Sigmoid colon (tissue), 7 donors: ENCODE measurements around the gene FGF10. TPM values are rescaled to one million over a fixed set of nuclear protein-coding genes. Genes with fewer than 3 reads are reported as not detected.

ENCODE experiments used
- DNase-seq: peaks from one replicate; pipeline ENCODE4 v3.0.0-alpha.2; 2019
- H3K27ac ChIP-seq, 4 donors: fragments of 200-600 bp; sonication (generic); one replicate each; pipeline ENCODE4 v1.5.1; 2016 to 2019; ENCODE audit warnings: mild to moderate bottlenecking in 1 of 4
- H3K27me3 ChIP-seq, 3 donors: fragments of 200-600 bp; sonication (generic); one replicate each; pipeline ENCODE4 v1.5.1; 2019; ENCODE audit warnings: mild to moderate bottlenecking in 1 of 3
- H3K36me3 ChIP-seq, 4 donors: fragments of 200-600 bp; sonication (generic); one replicate each; pipeline ENCODE4 v1.5.1; 2016 to 2019
- H3K4me1 ChIP-seq, 4 donors: fragments of 200-600 bp; sonication (generic); one replicate each; pipeline ENCODE4 v1.5.1; 2017 to 2019
- H3K4me3 ChIP-seq, 4 donors: fragments of 200-600 bp; sonication (generic); one replicate each; pipeline ENCODE4 v1.5.1; 2017 to 2019; ENCODE audit warnings: mild to moderate bottlenecking in 2 of 4, moderate library complexity in 1 of 4
- H3K9me3 ChIP-seq, 4 donors: fragments of 200-600 bp in 3 of 4; sonication (generic) in 3 of 4; one replicate each; pipeline versions ENCODE4 v1.5.1 to v1.6.1; 2013 to 2019
- EP300 ChIP-seq, 4 donors: sonication (generic); formaldehyde crosslinking; IDR thresholded peaks; one replicate each; pipeline ENCODE4 v1.6.1; 2017; ENCODE audit warnings: antibody characterized with exemption in 4 of 4
- POLR2A ChIP-seq, 2 donors: fragments of 450-650 bp; IDR thresholded peaks; one replicate each; pipeline ENCODE4 v1.6.1; 2016; ENCODE audit warnings: antibody characterized with exemption in 2 of 2, mild to moderate bottlenecking in 2 of 2, moderate library complexity in 2 of 2
- POLR2AphosphoS5 ChIP-seq, 4 donors: sonication (generic); formaldehyde crosslinking; IDR thresholded peaks; one replicate each; pipeline ENCODE4 v1.6.1; 2017; ENCODE audit warnings: antibody characterized with exemption in 4 of 4
- WGBS, 2 donors: extraction: QIAGEN DNeasy Blood & Tissue Kit; methylation state at CpG; one replicate each; pipeline ENCODE4 v1.1.7; 2013; 5-methylcytosine and 5-hydroxymethylcytosine counted together
- intact Hi-C: fragments of 100-400 bp; cut with DNase I; formaldehyde crosslinking; loops from one replicate; pipeline ENCODE4 v1.15.1; 2023
- polyA plus RNA-seq, 3 donors: library from polyadenylated mRNA; stranded (reverse); fragments of 200-250 nt; gene quantifications; one replicate each; pipeline ENCODE4 v1.2.3, GENCODE V29; 2013
- total RNA-seq, 4 donors: library from RNA; depleted of rRNA; stranded (reverse); fragments of >200 nt; gene quantifications; one replicate each; pipeline ENCODE4 v1.1.0, GENCODE V29; 2016
- TF ChIP-seq, protein P1 (sequence below), 4 experiments: fragments of 450-650 bp in 3 of 4; fragments of 200-600 bp in 1 of 4; IDR thresholded peaks; one replicate each; pipeline ENCODE4 v1.5.1; 2016 to 2019; ENCODE audit warnings: antibody characterized with exemption in 4 of 4, mild to moderate bottlenecking in 3 of 4, moderate library complexity in 2 of 4
- donor health status: healthy with polysubstance abuse.
- donor health status: Bipolar disorder and iron deficiency.
- donor health status: healthy.

The FGF10 gene
- total and polyA plus RNA-seq, 7 donors, result 0.92 to 44.9 (median 25.8) TPM

GRCh38 chr5:44382894-44383293, 6.3 kb downstream of the FGF10 start:
- no peak for DNase-seq
- H3K27ac ChIP-seq, result no peak overlapping the region
- no peaks in the 10 kb centered on the region for H3K36me3 ChIP-seq
- H3K9me3 ChIP-seq, result no peaks in the 10 kb centered on the region
- no peak for TF ChIP-seq POLR2AphosphoS5 (IDR thresholded peaks at IDR 0.05)
- TF ChIP-seq EP300 (IDR thresholded peaks at IDR 0.05), result no peak
- TF ChIP-seq, protein P1, sequence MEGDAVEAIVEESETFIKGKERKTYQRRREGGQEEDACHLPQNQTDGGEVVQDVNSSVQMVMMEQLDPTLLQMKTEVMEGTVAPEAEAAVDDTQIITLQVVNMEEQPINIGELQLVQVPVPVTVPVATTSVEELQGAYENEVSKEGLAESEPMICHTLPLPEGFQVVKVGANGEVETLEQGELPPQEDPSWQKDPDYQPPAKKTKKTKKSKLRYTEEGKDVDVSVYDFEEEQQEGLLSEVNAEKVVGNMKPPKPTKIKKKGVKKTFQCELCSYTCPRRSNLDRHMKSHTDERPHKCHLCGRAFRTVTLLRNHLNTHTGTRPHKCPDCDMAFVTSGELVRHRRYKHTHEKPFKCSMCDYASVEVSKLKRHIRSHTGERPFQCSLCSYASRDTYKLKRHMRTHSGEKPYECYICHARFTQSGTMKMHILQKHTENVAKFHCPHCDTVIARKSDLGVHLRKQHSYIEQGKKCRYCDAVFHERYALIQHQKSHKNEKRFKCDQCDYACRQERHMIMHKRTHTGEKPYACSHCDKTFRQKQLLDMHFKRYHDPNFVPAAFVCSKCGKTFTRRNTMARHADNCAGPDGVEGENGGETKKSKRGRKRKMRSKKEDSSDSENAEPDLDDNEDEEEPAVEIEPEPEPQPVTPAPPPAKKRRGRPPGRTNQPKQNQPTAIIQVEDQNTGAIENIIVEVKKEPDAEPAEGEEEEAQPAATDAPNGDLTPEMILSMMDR (IDR thresholded peaks at IDR 0.05), result no peak
- TF ChIP-seq POLR2A (IDR thresholded peaks at IDR 0.05), result no peak
- peaks cover 0 to 23% (median 7%) of the 10 kb centered on the region in 4 donors for H3K4me1 ChIP-seq
- H3K27me3 ChIP-seq, result no peaks in the 10 kb centered on the region
- intact Hi-C loops, result loop anchor here (2.0 to 10.0 kb wide), 2 partner anchors 26 to 48 kb away; no protein-coding TSS in a partner anchor
- H3K4me3 ChIP-seq, result no peak overlapping the region

DNA sequence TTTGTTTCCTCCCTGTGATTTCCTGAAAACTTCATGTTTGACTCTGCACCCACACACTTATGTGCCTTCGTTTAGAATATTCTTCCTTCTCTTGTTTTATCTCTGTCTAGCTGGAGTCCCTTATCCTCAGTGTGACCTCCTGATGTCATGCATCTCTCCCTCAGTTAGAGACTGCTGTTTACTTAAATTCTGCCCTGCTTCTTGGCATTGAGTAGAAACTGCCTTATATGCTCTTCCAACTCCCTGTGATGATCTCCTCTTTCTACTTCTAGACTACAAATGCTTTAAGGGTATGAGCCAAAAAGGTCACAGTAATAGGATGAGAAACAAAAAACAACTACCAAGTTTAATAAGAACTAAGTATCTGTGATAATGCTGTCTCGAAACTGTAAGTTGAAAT, 12.2 kb downstream of the FGF10 start:
- no peaks in the 10 kb centered on the region for H3K36me3 ChIP-seq
- 52 to 57% methylated on average over 2 of the region's 2 CpGs for WGBS, 2 donors
- H3K27me3 ChIP-seq, result no peaks in the 10 kb centered on the region
- no peak for TF ChIP-seq POLR2AphosphoS5 (IDR thresholded peaks at IDR 0.05)
- no peak for TF ChIP-seq EP300 (IDR thresholded peaks at IDR 0.05)
- no peak for TF ChIP-seq POLR2A (IDR thresholded peaks at IDR 0.05)
- TF ChIP-seq, protein P1 (IDR thresholded peaks at IDR 0.05), result no peak
- no peak overlapping the region for H3K4me3 ChIP-seq
- intact Hi-C loops, result no loop called here
- no peaks in the 10 kb centered on the region for H3K9me3 ChIP-seq
- no peak for DNase-seq
- H3K27ac ChIP-seq, result peak overlapping the region in 3 of 4 donors; percentile 51 to 67 (median 57)
- H3K4me1 ChIP-seq, result peaks cover 0 to 27% (median 17%) of the 10 kb centered on the region in 4 donors

DNA sequence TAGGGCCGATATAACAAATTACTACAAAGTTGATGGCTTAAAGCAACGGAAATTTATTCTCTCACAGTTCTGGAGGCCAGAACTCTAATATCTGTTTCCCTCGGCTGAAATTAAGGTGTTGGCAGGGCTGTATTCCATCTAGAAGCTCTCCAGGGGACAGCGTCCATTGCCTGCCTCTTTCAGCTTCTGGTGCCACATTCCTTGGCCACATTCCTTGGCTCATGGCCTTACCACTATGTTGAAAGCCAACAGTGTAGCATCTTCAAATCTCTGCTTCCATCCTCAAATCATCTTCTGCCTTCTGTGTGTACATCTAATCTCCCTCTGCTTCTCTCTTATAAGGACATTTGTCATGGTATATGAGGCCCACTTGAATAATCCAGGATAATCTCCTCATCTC, 17.2 kb downstream of the FGF10 start:
- WGBS, 2 donors, result 82 to 85% methylated on average over 4 of the region's 4 CpGs
- Histone ChIP-seq H3K4me3 (no peak overlapping the region), H3K9me3 (no peaks in the 10 kb centered on the region), H3K4me1 (peaks cover 0 to 38% (median 23%) of the 10 kb centered on the region in 4 donors), H3K36me3 (no peaks in the 10 kb centered on the region), H3K27me3 (no peaks in the 10 kb centered on the region), H3K27ac (peak overlapping the region in 3 of 4 donors; percentile 10 to 54 (median 36))
- intact Hi-C loops, result no loop called here
- no peak for DNase-seq
- TF ChIP-seq POLR2A (IDR thresholded peaks at IDR 0.05) (no peak), EP300 (IDR thresholded peaks at IDR 0.05) (no peak), POLR2AphosphoS5 (IDR thresholded peaks at IDR 0.05) (no peak)
- TF ChIP-seq, protein P1 (IDR thresholded peaks at IDR 0.05), result no peak

GRCh38 chr5:44367203-44367602, 22.0 kb downstream of the FGF10 start:
- DNase-seq, result no peak
- TF ChIP-seq POLR2A (IDR thresholded peaks at IDR 0.05) (no peak), POLR2AphosphoS5 (IDR thresholded peaks at IDR 0.05) (no peak), EP300 (IDR thresholded peaks at IDR 0.05) (no peak)
- TF ChIP-seq, protein P1 (IDR thresholded peaks at IDR 0.05), result no peak
- intact Hi-C loops, result no loop called here
- H3K27ac ChIP-seq, result peak overlapping the region in 3 of 4 donors; percentile 41 to 52 (median 46)
- 33 to 71% methylated on average over 1 of the region's 1 CpG for WGBS, 2 donors
- no peaks in the 10 kb centered on the region for H3K9me3 ChIP-seq
- H3K4me1 ChIP-seq, result peaks cover 0 to 41% (median 24%) of the 10 kb centered on the region in 4 donors
- H3K4me3 ChIP-seq, result no peak overlapping the region
- no peaks in the 10 kb centered on the region for H3K36me3 ChIP-seq
- H3K27me3 ChIP-seq, result no peaks in the 10 kb centered on the region

- 43 to 44% methylated on average over 2 of the region's 2 CpGs for WGBS, 2 donors
These were observed 23.9 kb downstream of the FGF10 start for GRCh38 chr5:44365345-44365744.

More at GRCh38 chr5:44365345-44365744, 23.9 kb downstream of the FGF10 start:
- no peak overlapping the region for H3K4me3 ChIP-seq
- intact Hi-C loops, result no loop called here
- no peaks in the 10 kb centered on the region for H3K9me3 ChIP-seq
- TF ChIP-seq, protein P1 (IDR thresholded peaks at IDR 0.05), result no peak
- no peak for TF ChIP-seq EP300 (IDR thresholded peaks at IDR 0.05)
- no peak for TF ChIP-seq POLR2AphosphoS5 (IDR thresholded peaks at IDR 0.05)
- TF ChIP-seq POLR2A (IDR thresholded peaks at IDR 0.05), result no peak
- no peaks in the 10 kb centered on the region for H3K27me3 ChIP-seq
- H3K4me1 ChIP-seq, result peaks cover 0 to 42% (median 25%) of the 10 kb centered on the region in 4 donors
- peak overlapping the region in 2 of 4 donors; percentile 46 to 58 for H3K27ac ChIP-seq
- DNase-seq, result no peak
- H3K36me3 ChIP-seq, result no peaks in the 10 kb centered on the region
